ENCODE results near the gene CRLF1.

Gene CRLF1

GRCh38 chr19:18636183-18636968 lies 29.8 kb upstream of the CRLF1 start:
- peak; percentile 99 for DNase-seq (ENCODE audit: low read depth in 2 of 2)

GRCh38 chr19:18635831-18636182 lies 29.2 kb upstream of the CRLF1 start:
- DNase-seq (ENCODE audit: low read depth in 2 of 2), result no peak

- no peak for DNase-seq (ENCODE audit: low read depth in 2 of 2)
Measured at GRCh38 chr19:18634612-18635297, 28.2 kb upstream of the CRLF1 start.

- DNase-seq (ENCODE audit: low read depth in 2 of 2), result no peak
Measured at GRCh38 chr19:18633321-18633720, 26.7 kb upstream of the CRLF1 start.

- DNase-seq (ENCODE audit: low read depth in 2 of 2), result no peak
Measured at GRCh38 chr19:18629166-18630088, 22.8 kb upstream of the CRLF1 start.

- no peak for DNase-seq (ENCODE audit: low read depth in 2 of 2)
Measured at GRCh38 chr19:18626906-18627305, 20.3 kb upstream of the CRLF1 start.

GRCh38 chr19:18620902-18621301 lies 14.3 kb upstream of the CRLF1 start:
- DNase-seq (ENCODE audit: low read depth in 2 of 2), result no peak

GRCh38 chr19:18620311-18620710 lies 13.7 kb upstream of the CRLF1 start:
- no peak for DNase-seq (ENCODE audit: low read depth in 2 of 2)

- DNase-seq (ENCODE audit: low read depth in 2 of 2), result no peak
Measured at GRCh38 chr19:18618236-18618635, 11.6 kb upstream of the CRLF1 start.

GRCh38 chr19:18617562-18617961 lies 11.0 kb upstream of the CRLF1 start:
- DNase-seq (ENCODE audit: low read depth in 2 of 2), result no peak

- no peak for DNase-seq (ENCODE audit: low read depth in 2 of 2)
Measured at GRCh38 chr19:18616023-18616422, 9.4 kb upstream of the CRLF1 start.

GRCh38 chr19:18613589-18614234 lies 7.1 kb upstream of the CRLF1 start:
- no peak for DNase-seq (ENCODE audit: low read depth in 2 of 2)

GRCh38 chr19:18612772-18613588 lies 6.4 kb upstream of the CRLF1 start, which contains the start of gene TMEM59L:
Gene TMEM59L, plus strand, starts transcription at chr19:18612870. Its CDS starts 89 bp downstream, at chr19:18612959.
- no peak for DNase-seq (ENCODE audit: low read depth in 2 of 2)

- no peak for DNase-seq (ENCODE audit: low read depth in 2 of 2)
Measured at GRCh38 chr19:18612051-18612771, 5.6 kb upstream of the CRLF1 start.

GRCh38 chr19:18611327-18612050 lies 4.9 kb upstream of the CRLF1 start:
- no peak for DNase-seq (ENCODE audit: low read depth in 2 of 2)

GRCh38 chr19:18610556-18611326 lies 4.1 kb upstream of the CRLF1 start:
- DNase-seq (ENCODE audit: low read depth in 2 of 2), result no peak

- DNase-seq (ENCODE audit: low read depth in 2 of 2), result no peak
Measured at GRCh38 chr19:18610245-18610555, 3.6 kb upstream of the CRLF1 start.

GRCh38 chr19:18609717-18610051 lies 3.1 kb upstream of the CRLF1 start:
- no peak for DNase-seq (ENCODE audit: low read depth in 2 of 2)

Data from stimulated activated CD4-positive, alpha-beta T cell treated with anti-CD3 and anti-CD28 coated beads, Interleukin-15, amount 100 ng/mL, for 48 hours (primary cell).